A549 (cell line): ENCODE measurements around the gene PTK7. TPM values are rescaled to one million over a fixed set of nuclear protein-coding genes. Genes with fewer than 3 reads are reported as not detected.

Experiments used
- ATAC-seq, 2 experiments: fragments of 200-7000 bp in 1 of 2; fragments of >200 bp in 1 of 2; cut with Nextera tagmentation in 1 of 2; cut with Tn5 transposase in 1 of 2; 3 replicates each; pipeline versions ENCODE4 v1.8.0 to v1.9.1; 2018 to 2020; ENCODE audit warnings: mild to moderate bottlenecking in 1 of 2, moderate library complexity in 1 of 2
- CTCF ChIA-PET: fragments of 300-600 bp; sonication (Branson Sonifier 250); formaldehyde crosslinking; extraction: SDS; loops from one replicate; lab custom pipeline; 2021; ENCODE audit warnings: antibody characterized with exemption, inconsistent platforms; lab: Yijun Ruan, JAX
- POLR2A ChIA-PET: fragments of 350-600 bp; formaldehyde crosslinking; extraction: SDS; loops from one replicate; lab custom pipeline; 2021; ENCODE audit warnings: antibody characterized with exemption, inconsistent platforms; lab: Yijun Ruan, JAX
- DNase-seq, 2 experiments: peaks; one replicate each; pipeline versions ENCODE4 v3.0.0 to v3.0.0-alpha.2; 2011 to 2016; ENCODE audit warnings: low read depth in 1 of 2, low spot score in 1 of 2
- FAIRE-seq: peaks from 2 replicates; lab custom pipeline; 2011; peaks lifted over from hg19 to GRCh38; lab: Jason Lieb, UNC
- H3K27ac ChIP-seq, 2 experiments: fragments of >200 bp; sonication (Bioruptor Twin); formaldehyde crosslinking; 3 replicates each; pipeline ENCODE4 v1.5.1; 2016 to 2017
- H3K4me1 ChIP-seq: fragments of >200 bp; sonication (Bioruptor Twin); formaldehyde crosslinking; 3 replicates; pipeline ENCODE4 v1.6.1; 2016
- H3K4me2 ChIP-seq: fragments of >200 bp; sonication (Bioruptor Twin); formaldehyde crosslinking; 3 replicates; pipeline ENCODE4 v1.6.1; 2016
- H3K4me3 ChIP-seq: fragments of >200 bp; sonication (Bioruptor Twin); formaldehyde crosslinking; 3 replicates; pipeline ENCODE4 v1.5.1; 2016
- H3K9me3 ChIP-seq: fragments of >200 bp; sonication (Bioruptor Twin); formaldehyde crosslinking; 3 replicates; pipeline ENCODE4 v1.6.1; 2016
- CBX8 ChIP-seq: fragments of 200-600 bp; sonication (generic); IDR thresholded peaks from 2 replicates; pipeline ENCODE4 v1.6.1; 2016
- CEBPB ChIP-seq, 2 experiments: fragments of >200 bp in 1 of 2; sonication (Bioruptor Twin) in 1 of 2; formaldehyde crosslinking in 1 of 2; IDR thresholded peaks; 2 replicates each; pipeline ENCODE4 v1.6.1; 2012 to 2016
- CHD2 ChIP-seq: fragments of 150-350 bp; IDR thresholded peaks from 2 replicates; pipeline ENCODE4 v1.6.1; 2014; ENCODE audit warnings: low read length; ENCODE audit not compliant: partially characterized antibody
- CHD4 ChIP-seq: fragments of 200-600 bp; sonication (generic); IDR thresholded peaks from 2 replicates; pipeline ENCODE4 v1.6.1; 2016; ENCODE audit warnings: antibody characterized with exemption, mild to moderate bottlenecking, borderline replicate concordance
- EHF ChIP-seq: fragments of 250-450 bp; sonication (Bioruptor Pico); IDR thresholded peaks from 2 replicates; pipeline ENCODE4 v1.5.0; 2020; ENCODE audit warnings: mild to moderate bottlenecking
- FOSL2 ChIP-seq, 2 experiments: fragments of 450-650 bp in 1 of 2; fragments of >200 bp in 1 of 2; sonication (Bioruptor Twin) in 1 of 2; formaldehyde crosslinking; IDR thresholded peaks; 2 replicates each; pipeline versions ENCODE4 v1.5.0 to v1.6.1; 2016 to 2020; ENCODE audit warnings: mild to moderate bottlenecking in 1 of 2, moderate library complexity in 1 of 2
- FOXS1 ChIP-seq: fragments of 250-450 bp; sonication (Bioruptor Pico); IDR thresholded peaks from 2 replicates; pipeline ENCODE4 v1.5.0; 2020; ENCODE audit warnings: mild to moderate bottlenecking, moderate library complexity
- GATA3 ChIP-seq: IDR thresholded peaks from 2 replicates; pipeline ENCODE4 v1.6.1; 2012; ENCODE audit warnings: borderline replicate concordance
- HEYL ChIP-seq: fragments of 250-450 bp; sonication (Bioruptor Pico); IDR thresholded peaks from 2 replicates; pipeline ENCODE4 v1.8.0; 2021; ENCODE audit warnings: mild to moderate bottlenecking, moderate library complexity
- HOXB13 ChIP-seq: fragments of 250-450 bp; sonication (Bioruptor Pico); IDR thresholded peaks from 2 replicates; pipeline ENCODE4 v1.5.0; 2020; ENCODE audit warnings: low read depth, mild to moderate bottlenecking, moderate library complexity
- JUNB ChIP-seq: fragments of >200 bp; sonication (Bioruptor Twin); formaldehyde crosslinking; IDR thresholded peaks from 2 replicates; pipeline ENCODE4 v1.6.1; 2016
- KDM1A ChIP-seq: fragments of 200-600 bp; sonication (generic); IDR thresholded peaks from 2 replicates; pipeline ENCODE4 v1.6.1; 2016; ENCODE audit warnings: low read depth, mild to moderate bottlenecking
- KDM5A ChIP-seq: fragments of 200-600 bp; sonication (generic); IDR thresholded peaks from 2 replicates; pipeline ENCODE4 v1.6.1; 2016; ENCODE audit warnings: antibody characterized with exemption, mild to moderate bottlenecking
- MAZ ChIP-seq: fragments of 150-350 bp; IDR thresholded peaks from 2 replicates; pipeline ENCODE4 v1.6.1; 2014; ENCODE audit warnings: antibody characterized with exemption, low read depth, low read length, borderline replicate concordance
- NFE2L2 ChIP-seq: fragments of 150-350 bp; conservative IDR thresholded peaks from 2 replicates; pipeline ENCODE4 v1.6.1; 2014; ENCODE audit warnings: low read length
- PHF8 ChIP-seq: fragments of 200-600 bp; sonication (generic); IDR thresholded peaks from 2 replicates; pipeline ENCODE4 v1.6.1; 2016; ENCODE audit warnings: low read depth, mild to moderate bottlenecking, antibody characterized with exemption, moderate library complexity, borderline replicate concordance
- RAD21 ChIP-seq, 2 experiments: fragments of >200 bp in 1 of 2; sonication (Bioruptor Twin) in 1 of 2; formaldehyde crosslinking in 1 of 2; IDR thresholded peaks in 1 of 2; conservative IDR thresholded peaks in 1 of 2; 2 replicates in 1 of 2; 3 replicates in 1 of 2; pipeline ENCODE4 v1.6.1; 2012 to 2018; ENCODE audit warnings: inconsistent platforms in 1 of 2
- RARB ChIP-seq: fragments of 250-450 bp; sonication (Bioruptor Pico); IDR thresholded peaks from 2 replicates; pipeline ENCODE4 v1.8.0; 2021; ENCODE audit warnings: mild to moderate bottlenecking, moderate library complexity
- RFX5 ChIP-seq: fragments of 450-650 bp; IDR thresholded peaks from 2 replicates; pipeline ENCODE4 v1.7.1; 2014; ENCODE audit warnings: antibody characterized with exemption, mild to moderate bottlenecking, moderate library complexity
- SREBF2 ChIP-seq: fragments of 450-650 bp; IDR thresholded peaks from 2 replicates; pipeline ENCODE4 v1.6.1; 2014; ENCODE audit warnings: mild to moderate bottlenecking, moderate library complexity
- TFCP2L1 ChIP-seq: fragments of 250-450 bp; sonication (Bioruptor Pico); IDR thresholded peaks from 2 replicates; pipeline ENCODE4 v1.5.0; 2021; ENCODE audit warnings: mild to moderate bottlenecking
- TP53 ChIP-seq: fragments of 250-450 bp; sonication (Bioruptor Pico); IDR thresholded peaks from 2 replicates; pipeline ENCODE4 v1.5.0; 2021; ENCODE audit warnings: mild to moderate bottlenecking, moderate library complexity
- ZC3H11A ChIP-seq: fragments of 450-650 bp; IDR thresholded peaks from 2 replicates; pipeline ENCODE4 v1.6.1; 2014; ENCODE audit warnings: antibody characterized with exemption, mild to moderate bottlenecking
- ZNF302 ChIP-seq: fragments of 250-450 bp; sonication (Bioruptor Pico); IDR thresholded peaks from 2 replicates; pipeline ENCODE4 v1.9.0; 2021; ENCODE audit warnings: inconsistent platforms, mild to moderate bottlenecking, moderate library complexity
- WGBS: methylation state at CpG from one replicate; pipeline ENCODE4 v1.1.6; 2017; ENCODE audit errors: missing lambda C conversion rate; 5-methylcytosine and 5-hydroxymethylcytosine counted together
- polyA plus RNA-seq, 4 experiments: library from polyadenylated mRNA; depleted of rRNA in 3 of 4; stranded (reverse); fragments of >200 nt; fragmentation: RNase III in 1 of 4; extraction: RNeasy Plus Mini Kit Qiagen cat#74134 plus additional on column Dnase treatment in 1 of 4; gene quantifications; 2 replicates in 3 of 4; 3 replicates in 1 of 4; pipeline ENCODE4 v1.2.3, GENCODE V29; 2011 to 2017
- TF ChIP-seq, protein P1 (sequence below): fragments of >200 bp; sonication (Bioruptor Twin); formaldehyde crosslinking; IDR thresholded peaks from 3 replicates; pipeline ENCODE4 v1.6.1; 2016
- TF ChIP-seq, protein P2 (sequence below): IDR thresholded peaks from 2 replicates; pipeline ENCODE4 v1.6.1; 2012
- TF ChIP-seq, protein P3 (sequence below): fragments of 250-450 bp; sonication (Bioruptor Pico); IDR thresholded peaks from 2 replicates; pipeline ENCODE4 v1.5.0; 2021; ENCODE audit warnings: mild to moderate bottlenecking, moderate library complexity, borderline replicate concordance
- TF ChIP-seq, protein P4 (sequence below): IDR thresholded peaks from 2 replicates; pipeline ENCODE4 v1.6.1; 2012
- TF ChIP-seq, protein P5 (sequence below): fragments of >200 bp; sonication (Bioruptor Twin); formaldehyde crosslinking; IDR thresholded peaks from 3 replicates; pipeline ENCODE4 v1.5.1; 2016
- TF ChIP-seq, protein P6 (sequence below): IDR thresholded peaks from 2 replicates; pipeline ENCODE4 v1.6.1; 2012; ENCODE audit warnings: low read depth, borderline replicate concordance

Gene PTK7
- polyA plus RNA-seq, 2 of the 4 experiments (the other 2 are of a cell fraction): 2.8 to 5.6 TPM

DNA sequence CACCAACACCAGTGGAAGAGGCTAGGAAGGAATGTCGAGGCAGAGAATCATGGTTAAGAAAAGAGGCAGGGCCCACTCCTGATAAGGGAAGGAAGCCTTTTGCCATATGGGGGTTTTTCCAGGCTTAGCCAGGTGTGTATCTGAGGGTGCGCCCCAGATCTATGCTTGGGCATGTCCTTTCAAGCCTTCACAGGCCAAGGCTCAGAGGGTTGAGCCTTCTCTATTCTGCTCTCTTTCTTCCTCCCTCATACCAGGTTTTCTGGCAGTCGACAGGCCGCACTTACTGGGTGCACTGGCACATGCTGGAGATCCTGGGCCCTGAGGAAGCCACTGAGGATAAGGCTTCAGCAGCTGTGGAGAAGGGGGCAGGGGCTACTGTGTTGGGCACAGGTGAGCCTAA lies 110.6 kb downstream of the PTK7 start:
- no peak for FAIRE-seq
- H3K4me3 ChIP-seq: no peak overlapping the region
- no peak for ATAC-seq
- TF ChIP-seq KDM1A (no peak), KDM5A (no peak), CBX8 (no peak), SREBF2 (no peak), CEBPB (IDR thresholded peaks at IDR 0.05) (no peak), ZC3H11A (no peak), HEYL (CRISPR knock-in tag) (no peak), MAZ (no peak), HOXB13 (CRISPR knock-in tag) (no peak), GATA3 (no peak), PHF8 (no peak), EHF (CRISPR knock-in tag) (no peak), FOSL2 (IDR thresholded peaks at IDR 0.05) (no peak), FOSL2 (CRISPR knock-in tag; IDR thresholded peaks at IDR 0.05) (no peak), CHD4 (no peak)
- TF ChIP-seq, protein P1, sequence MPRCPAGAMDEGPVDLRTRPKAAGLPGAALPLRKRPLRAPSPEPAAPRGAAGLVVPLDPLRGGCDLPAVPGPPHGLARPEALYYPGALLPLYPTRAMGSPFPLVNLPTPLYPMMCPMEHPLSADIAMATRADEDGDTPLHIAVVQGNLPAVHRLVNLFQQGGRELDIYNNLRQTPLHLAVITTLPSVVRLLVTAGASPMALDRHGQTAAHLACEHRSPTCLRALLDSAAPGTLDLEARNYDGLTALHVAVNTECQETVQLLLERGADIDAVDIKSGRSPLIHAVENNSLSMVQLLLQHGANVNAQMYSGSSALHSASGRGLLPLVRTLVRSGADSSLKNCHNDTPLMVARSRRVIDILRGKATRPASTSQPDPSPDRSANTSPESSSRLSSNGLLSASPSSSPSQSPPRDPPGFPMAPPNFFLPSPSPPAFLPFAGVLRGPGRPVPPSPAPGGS: no peak
- TF ChIP-seq, protein P2, sequence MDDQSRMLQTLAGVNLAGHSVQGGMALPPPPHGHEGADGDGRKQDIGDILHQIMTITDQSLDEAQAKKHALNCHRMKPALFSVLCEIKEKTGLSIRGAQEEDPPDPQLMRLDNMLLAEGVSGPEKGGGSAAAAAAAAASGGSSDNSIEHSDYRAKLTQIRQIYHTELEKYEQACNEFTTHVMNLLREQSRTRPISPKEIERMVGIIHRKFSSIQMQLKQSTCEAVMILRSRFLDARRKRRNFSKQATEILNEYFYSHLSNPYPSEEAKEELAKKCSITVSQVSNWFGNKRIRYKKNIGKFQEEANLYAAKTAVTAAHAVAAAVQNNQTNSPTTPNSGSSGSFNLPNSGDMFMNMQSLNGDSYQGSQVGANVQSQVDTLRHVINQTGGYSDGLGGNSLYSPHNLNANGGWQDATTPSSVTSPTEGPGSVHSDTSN: no peak
- TF ChIP-seq, protein P3, sequence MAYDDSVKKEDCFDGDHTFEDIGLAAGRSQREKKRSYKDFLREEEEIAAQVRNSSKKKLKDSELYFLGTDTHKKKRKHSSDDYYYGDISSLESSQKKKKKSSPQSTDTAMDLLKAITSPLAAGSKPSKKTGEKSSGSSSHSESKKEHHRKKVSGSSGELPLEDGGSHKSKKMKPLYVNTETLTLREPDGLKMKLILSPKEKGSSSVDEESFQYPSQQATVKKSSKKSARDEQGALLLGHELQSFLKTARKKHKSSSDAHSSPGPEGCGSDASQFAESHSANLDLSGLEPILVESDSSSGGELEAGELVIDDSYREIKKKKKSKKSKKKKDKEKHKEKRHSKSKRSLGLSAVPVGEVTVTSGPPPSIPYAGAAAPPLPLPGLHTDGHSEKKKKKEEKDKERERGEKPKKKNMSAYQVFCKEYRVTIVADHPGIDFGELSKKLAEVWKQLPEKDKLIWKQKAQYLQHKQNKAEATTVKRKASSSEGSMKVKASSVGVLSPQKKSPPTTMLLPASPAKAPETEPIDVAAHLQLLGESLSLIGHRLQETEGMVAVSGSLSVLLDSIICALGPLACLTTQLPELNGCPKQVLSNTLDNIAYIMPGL: no peak
- TF ChIP-seq, protein P4, sequence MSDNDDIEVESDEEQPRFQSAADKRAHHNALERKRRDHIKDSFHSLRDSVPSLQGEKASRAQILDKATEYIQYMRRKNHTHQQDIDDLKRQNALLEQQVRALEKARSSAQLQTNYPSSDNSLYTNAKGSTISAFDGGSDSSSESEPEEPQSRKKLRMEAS: no peak
- TF ChIP-seq, all 56 proteins: peak for 0
- no peak overlapping the region for H3K4me2 ChIP-seq
- no peak overlapping the region for H3K27ac ChIP-seq
- no peaks in the 10 kb centered on the region for H3K9me3 ChIP-seq
- 98% methylated on average over 4 of the region's 4 CpGs for WGBS
- no peak for DNase-seq
- ChIA-PET POLR2A (no interaction called here), CTCF (interaction anchor here (0.6 to 2.6 kb wide), 3 partner anchors 19 to 315 kb away, joined by 3 to 10 read pairs (median 3); partner anchors contain the start of gene DNPH1)
- peaks cover 5% of the 10 kb centered on the region; the same call in 1 of the 3 replicates for H3K4me1 ChIP-seq

DNA sequence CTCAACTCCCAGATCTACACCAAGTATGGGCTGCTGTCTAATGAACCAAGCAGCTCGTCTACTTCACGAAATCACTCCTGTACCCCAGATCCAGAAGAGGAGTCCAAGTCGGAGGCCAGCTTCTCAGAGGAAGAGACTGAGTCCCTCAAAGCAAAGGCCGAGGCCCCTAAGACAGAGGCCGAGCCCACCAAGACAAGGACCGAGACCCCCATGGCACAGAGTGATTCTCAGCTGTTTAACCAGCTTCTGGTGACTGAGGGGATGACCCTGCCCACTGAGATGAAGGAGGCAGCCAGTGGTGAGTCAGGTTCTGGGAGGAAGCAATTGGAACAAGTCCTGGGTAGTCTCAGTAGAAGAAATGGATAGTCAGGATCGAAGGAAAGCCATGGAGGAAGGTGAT lies 111.7 kb downstream of the PTK7 start:
- ChIA-PET POLR2A (no interaction called here), CTCF (interaction anchor here (1.1 to 2.6 kb wide), 2 partner anchors 20 to 42 kb away, joined by 3 to 10 read pairs; partner anchors contain the start of gene DNPH1)
- H3K9me3 ChIP-seq: no peaks in the 10 kb centered on the region
- H3K27ac ChIP-seq: no peak overlapping the region
- WGBS: 88% methylated on average over 6 of the region's 7 CpGs
- H3K4me1 ChIP-seq: peaks cover 5% of the 10 kb centered on the region; the same call in 1 of the 3 replicates
- no peak overlapping the region for H3K4me2 ChIP-seq
- FAIRE-seq: no peak
- H3K4me3 ChIP-seq: no peak overlapping the region
- TF ChIP-seq RAD21 (conservative IDR thresholded peaks at IDR 0.05 in 1 of 2, IDR thresholded peaks at IDR 0.05 in 1 of 2) (no peak), TP53 (CRISPR knock-in tag) (no peak), NFE2L2 (no peak), JUNB (no peak), KDM5A (no peak), HEYL (CRISPR knock-in tag) (no peak), FOXS1 (CRISPR knock-in tag) (no peak), ZNF302 (no peak), KDM1A (no peak), RFX5 (no peak), TFCP2L1 (no peak), CHD2 (no peak), EHF (CRISPR knock-in tag) (no peak), HOXB13 (CRISPR knock-in tag) (no peak), RARB (CRISPR knock-in tag) (no peak)
- TF ChIP-seq, protein P5, sequence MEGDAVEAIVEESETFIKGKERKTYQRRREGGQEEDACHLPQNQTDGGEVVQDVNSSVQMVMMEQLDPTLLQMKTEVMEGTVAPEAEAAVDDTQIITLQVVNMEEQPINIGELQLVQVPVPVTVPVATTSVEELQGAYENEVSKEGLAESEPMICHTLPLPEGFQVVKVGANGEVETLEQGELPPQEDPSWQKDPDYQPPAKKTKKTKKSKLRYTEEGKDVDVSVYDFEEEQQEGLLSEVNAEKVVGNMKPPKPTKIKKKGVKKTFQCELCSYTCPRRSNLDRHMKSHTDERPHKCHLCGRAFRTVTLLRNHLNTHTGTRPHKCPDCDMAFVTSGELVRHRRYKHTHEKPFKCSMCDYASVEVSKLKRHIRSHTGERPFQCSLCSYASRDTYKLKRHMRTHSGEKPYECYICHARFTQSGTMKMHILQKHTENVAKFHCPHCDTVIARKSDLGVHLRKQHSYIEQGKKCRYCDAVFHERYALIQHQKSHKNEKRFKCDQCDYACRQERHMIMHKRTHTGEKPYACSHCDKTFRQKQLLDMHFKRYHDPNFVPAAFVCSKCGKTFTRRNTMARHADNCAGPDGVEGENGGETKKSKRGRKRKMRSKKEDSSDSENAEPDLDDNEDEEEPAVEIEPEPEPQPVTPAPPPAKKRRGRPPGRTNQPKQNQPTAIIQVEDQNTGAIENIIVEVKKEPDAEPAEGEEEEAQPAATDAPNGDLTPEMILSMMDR: no peak
- TF ChIP-seq, protein P6, sequence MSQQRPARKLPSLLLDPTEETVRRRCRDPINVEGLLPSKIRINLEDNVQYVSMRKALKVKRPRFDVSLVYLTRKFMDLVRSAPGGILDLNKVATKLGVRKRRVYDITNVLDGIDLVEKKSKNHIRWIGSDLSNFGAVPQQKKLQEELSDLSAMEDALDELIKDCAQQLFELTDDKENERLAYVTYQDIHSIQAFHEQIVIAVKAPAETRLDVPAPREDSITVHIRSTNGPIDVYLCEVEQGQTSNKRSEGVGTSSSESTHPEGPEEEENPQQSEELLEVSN: no peak
- TF ChIP-seq, protein P2: no peak
- TF ChIP-seq, all 56 proteins: peak for 0
- ATAC-seq: no peak
- no peak for DNase-seq
